Thymus (tissue), 11 donors: ENCODE data around the gene ILF2. TPM values are rescaled to one million over a fixed set of nuclear protein-coding genes. Genes with fewer than 3 reads are reported as not detected.
"Not testable (repeated sequence)": the region's sequence is repeated elsewhere in the genome, so short reads cannot be mapped to it uniquely, and the experiment has no call there.

Experiments
- DNase-seq, 9 donors: peaks; one replicate each; pipeline ENCODE4 v3.0.0-alpha.2; 2013; ENCODE audit warnings: low spot score in 9 of 9, low read depth in 6 of 9, missing footprints in 1 of 9
- H3K27ac ChIP-seq, 2 donors: one replicate each; pipeline ENCODE4 v1.5.1; 2013; ENCODE audit warnings: control low read depth in 1 of 2, low read depth in 1 of 2, low read length in 1 of 2, mild to moderate bottlenecking in 1 of 2, moderate library complexity in 1 of 2
- H3K27me3 ChIP-seq, 2 donors: one replicate each; pipeline ENCODE4 v1.5.1; 2013; ENCODE audit warnings: low read length in 1 of 2; ENCODE audit not compliant: control insufficient read depth in 2 of 2, insufficient read depth in 1 of 2
- H3K36me3 ChIP-seq, 2 donors: one replicate each; pipeline ENCODE4 v1.5.1; 2013; ENCODE audit warnings: low read length in 1 of 2, mild to moderate bottlenecking in 1 of 2, moderate library complexity in 1 of 2; ENCODE audit not compliant: control insufficient read depth in 2 of 2, insufficient read depth in 2 of 2
- H3K4me1 ChIP-seq, 2 donors: one replicate each; pipeline ENCODE4 v1.5.1; 2013; ENCODE audit warnings: low read length in 2 of 2; ENCODE audit not compliant: control insufficient read depth in 2 of 2, insufficient read depth in 2 of 2
- H3K4me3 ChIP-seq, 2 donors: one replicate each; pipeline ENCODE4 v1.5.1; 2013; ENCODE audit warnings: low read length in 2 of 2, control low read depth in 1 of 2, mild to moderate bottlenecking in 1 of 2
- H3K9me3 ChIP-seq, 2 donors: one replicate each; pipeline ENCODE4 v1.5.1; 2013; ENCODE audit warnings: low read length in 1 of 2, mild to moderate bottlenecking in 1 of 2; ENCODE audit not compliant: control insufficient read depth in 2 of 2, insufficient read depth in 1 of 2
- WGBS: extraction: QIAGEN DNeasy Blood & Tissue Kit; methylation state at CpG from one replicate; pipeline ENCODE4 v1.1.7; 2013; 5-methylcytosine and 5-hydroxymethylcytosine counted together
- polyA plus RNA-seq: library from polyadenylated mRNA; stranded (reverse); fragments of 200-250 nt; gene quantifications from one replicate; pipeline ENCODE4 v1.2.3, GENCODE V29; 2013
- total RNA-seq: library from RNA; stranded (reverse); fragments of 120-200 nt; gene quantifications from one replicate; pipeline ENCODE4 v1.2.4, GENCODE V29; 2013
- donor health status: healthy.

Gene ILF2
- total and polyA plus RNA-seq, 2 donors = 91.2 to 435 TPM

GRCh38 chr1:153671628-153672353 lies 998 bp upstream of the ILF2 start:
- H3K27me3 ChIP-seq, H3K9me3 ChIP-seq: not testable (repeated sequence)
- H3K27ac ChIP-seq = peak overlapping the region; percentile 80 to 85
- WGBS = 7% methylated on average over 28 of the region's 28 CpGs
- peak in 2 of 9 donors; percentile 26 to 68 for DNase-seq
- peaks cover 19 to 32% of the 10 kb centered on the region in 2 donors for H3K36me3 ChIP-seq
- H3K4me1 ChIP-seq = peaks cover 9 to 12% of the 10 kb centered on the region in 2 donors
- peak overlapping the region; percentile 49 to 52 for H3K4me3 ChIP-seq

GRCh38 chr1:153670257-153670858 lies 435 bp downstream of the ILF2 start:
- no peaks in the 10 kb centered on the region for H3K27me3 ChIP-seq
- WGBS = 2% methylated on average over 22 of the region's 22 CpGs
- peaks cover 9 to 12% of the 10 kb centered on the region in 2 donors for H3K4me1 ChIP-seq
- peaks cover 0 to 3% of the 10 kb centered on the region in 2 donors for H3K9me3 ChIP-seq
- no peak for DNase-seq
- peak overlapping the region; percentile 73 to 91 for H3K4me3 ChIP-seq
- peaks cover 29 to 46% of the 10 kb centered on the region in 2 donors for H3K36me3 ChIP-seq
- H3K27ac ChIP-seq = peak overlapping the region; percentile 90 to 94

GRCh38 chr1:153669606-153670005 lies 1.2 kb downstream of the ILF2 start:
- H3K27ac ChIP-seq = peak overlapping the region in 1 of 2 donors; percentile 55
- 96% methylated on average over 6 of the region's 6 CpGs for WGBS
- peaks cover 33 to 54% of the 10 kb centered on the region in 2 donors for H3K36me3 ChIP-seq
- no peak for DNase-seq
- H3K27me3 ChIP-seq = no peaks in the 10 kb centered on the region
- H3K9me3 ChIP-seq = peaks cover 0 to 3% of the 10 kb centered on the region in 2 donors
- peak overlapping the region; percentile 73 to 91 for H3K4me3 ChIP-seq
- H3K4me1 ChIP-seq = peaks cover 9 to 12% of the 10 kb centered on the region in 2 donors

GRCh38 chr1:153668672-153669071 lies 2.1 kb downstream of the ILF2 start:
- DNase-seq, H3K27me3 ChIP-seq, H3K27ac ChIP-seq, H3K9me3 ChIP-seq, H3K4me3 ChIP-seq: not testable (repeated sequence)
- Histone ChIP-seq H3K4me1 (peaks cover 9 to 12% of the 10 kb centered on the region in 2 donors), H3K36me3 (peaks cover 38 to 63% of the 10 kb centered on the region in 2 donors)
- 99% methylated on average over 8 of the region's 8 CpGs for WGBS

- Histone ChIP-seq H3K4me3 (no peak overlapping the region), H3K36me3 (peaks cover 48 to 76% of the 10 kb centered on the region in 2 donors), H3K4me1 (peaks cover 9 to 12% of the 10 kb centered on the region in 2 donors), H3K9me3 (peaks cover 0 to 3% of the 10 kb centered on the region in 2 donors), H3K27me3 (no peaks in the 10 kb centered on the region), H3K27ac (no peak overlapping the region)
- no peak for DNase-seq
- WGBS = 97% methylated on average over 4 of the region's 4 CpGs
Measured at GRCh38 chr1:153667439-153667838, 3.4 kb downstream of the ILF2 start.

- Histone ChIP-seq H3K4me3 (no peak overlapping the region), H3K27ac (no peak overlapping the region), H3K4me1 (peaks cover 8 to 11% of the 10 kb centered on the region in 2 donors), H3K36me3 (peaks cover 60 to 74% of the 10 kb centered on the region in 2 donors), H3K9me3 (no peaks in the 10 kb centered on the region), H3K27me3 (no peaks in the 10 kb centered on the region)
- DNase-seq = no peak
- 97% methylated on average over 5 of the region's 5 CpGs for WGBS
Measured at GRCh38 chr1:153663211-153663610, 7.6 kb downstream of the ILF2 start.

- WGBS = 95% methylated on average over 2 of the region's 2 CpGs
- Histone ChIP-seq H3K27ac (no peak overlapping the region), H3K27me3 (no peaks in the 10 kb centered on the region), H3K36me3 (peaks cover 54 to 65% of the 10 kb centered on the region in 2 donors), H3K4me1 (peaks cover 8 to 13% of the 10 kb centered on the region in 2 donors), H3K9me3 (no peaks in the 10 kb centered on the region), H3K4me3 (no peak overlapping the region)
- no peak for DNase-seq
Measured at GRCh38 chr1:153662269-153662668, 8.5 kb downstream of the ILF2 start.

GRCh38 chr1:153661111-153661708 lies 9.6 kb downstream of the ILF2 start:
- Histone ChIP-seq H3K4me3 (no peak overlapping the region), H3K9me3 (no peaks in the 10 kb centered on the region), H3K27me3 (no peaks in the 10 kb centered on the region), H3K36me3 (peaks cover 43 to 54% of the 10 kb centered on the region in 2 donors), H3K27ac (no peak overlapping the region), H3K4me1 (peaks cover 8 to 13% of the 10 kb centered on the region in 2 donors)
- 84% methylated on average over 9 of the region's 9 CpGs for WGBS
- no peak for DNase-seq

- Histone ChIP-seq H3K9me3 (no peaks in the 10 kb centered on the region), H3K27ac (no peak overlapping the region), H3K4me3 (no peak overlapping the region), H3K36me3 (peaks cover 35 to 39% of the 10 kb centered on the region in 2 donors), H3K4me1 (peaks cover 8 to 13% of the 10 kb centered on the region in 2 donors), H3K27me3 (no peaks in the 10 kb centered on the region)
- 95% methylated on average over 9 of the region's 9 CpGs for WGBS
- DNase-seq = no peak
Measured at GRCh38 chr1:153659656-153660055, 11.1 kb downstream of the ILF2 start.
